ENCODE data around the gene SMR3A.

SMR3A gene

GRCh38 chr4:70392057-70392776 lies 31.7 kb downstream of the SMR3A start:
- Histone ChIP-seq H3K27ac (no peak overlapping the region), H3K9me3 (no peaks in the 10 kb centered on the region), H3K27me3 (no peaks in the 10 kb centered on the region), H3K4me3 (ENCODE audit: low read depth in 1 of 2, low read length in 1 of 2) (no peak overlapping the region), H3K36me3 (no peaks in the 10 kb centered on the region), H3K4me1 (ENCODE audit: control insufficient read depth in 1 of 2, insufficient read depth in 1 of 2, low read depth in 1 of 2, low read length in 1 of 2) (no peaks in the 10 kb centered on the region)
- no peak for TF ChIP-seq CTCF (IDR thresholded peaks at IDR 0.05)

DNA sequence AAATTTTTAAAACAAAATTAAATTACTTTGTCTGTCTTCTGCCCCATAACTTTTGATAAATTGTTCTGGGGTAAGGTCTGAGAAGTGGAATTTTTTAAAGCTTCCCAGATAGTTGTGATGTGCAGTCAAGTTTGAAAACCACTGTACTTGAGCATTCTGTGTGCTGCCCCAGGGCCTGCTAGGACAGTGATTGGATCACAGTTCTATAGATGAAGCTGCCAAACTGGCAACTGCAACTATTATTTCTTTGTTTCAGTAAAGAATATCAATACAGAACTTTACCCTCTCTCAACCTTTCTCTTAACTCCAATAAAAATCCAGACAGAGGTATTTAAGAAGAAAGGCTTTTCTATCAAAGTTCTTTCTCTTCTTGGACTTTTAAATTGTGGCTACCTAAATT lies 37.0 kb downstream of the SMR3A start, which contains the start of gene OPRPN:
Gene OPRPN (plus strand): TSS at position 361 of the 400 bp plus-strand sequence. CDS start 1,346 bp downstream, outside the sequence.
- no peak for TF ChIP-seq CTCF (IDR thresholded peaks at IDR 0.05)
- Histone ChIP-seq H3K36me3 (no peaks in the 10 kb centered on the region), H3K9me3 (no peaks in the 10 kb centered on the region), H3K27me3 (no peaks in the 10 kb centered on the region), H3K4me3 (ENCODE audit: low read depth in 1 of 2, low read length in 1 of 2) (no peak within 1 kb of the TSS), H3K4me1 (ENCODE audit: control insufficient read depth in 1 of 2, insufficient read depth in 1 of 2, low read depth in 1 of 2, low read length in 1 of 2) (no peaks in the 10 kb centered on the region), H3K27ac (no peak within 1 kb of the TSS)

- H3K27me3 ChIP-seq, result no peaks in the 10 kb centered on the region
- no peaks in the 10 kb centered on the region for H3K36me3 ChIP-seq
- no peaks in the 10 kb centered on the region for H3K9me3 ChIP-seq
- no peak overlapping the region for H3K27ac ChIP-seq
- H3K4me1 ChIP-seq (ENCODE audit: control insufficient read depth in 1 of 2, insufficient read depth in 1 of 2, low read depth in 1 of 2, low read length in 1 of 2), result no peaks in the 10 kb centered on the region
- H3K4me3 ChIP-seq (ENCODE audit: low read depth in 1 of 2, low read length in 1 of 2), result no peak overlapping the region
- TF ChIP-seq CTCF (IDR thresholded peaks at IDR 0.05), result no peak
Measured at GRCh38 chr4:70399319-70399718, 38.8 kb downstream of the SMR3A start.

- H3K4me3 ChIP-seq (ENCODE audit: low read depth in 1 of 2, low read length in 1 of 2), result no peak overlapping the region
- H3K27me3 ChIP-seq, result no peaks in the 10 kb centered on the region
- H3K4me1 ChIP-seq (ENCODE audit: control insufficient read depth in 1 of 2, insufficient read depth in 1 of 2, low read depth in 1 of 2, low read length in 1 of 2), result no peaks in the 10 kb centered on the region
- no peak for TF ChIP-seq CTCF (IDR thresholded peaks at IDR 0.05)
- H3K27ac ChIP-seq, result no peak overlapping the region
- no peaks in the 10 kb centered on the region for H3K36me3 ChIP-seq
- no peaks in the 10 kb centered on the region for H3K9me3 ChIP-seq
Measured at GRCh38 chr4:70402762-70403161, 42.2 kb downstream of the SMR3A start.

GRCh38 chr4:70405765-70406164 lies 45.2 kb downstream of the SMR3A start:
- no peaks in the 10 kb centered on the region for H3K36me3 ChIP-seq
- no peak overlapping the region for H3K27ac ChIP-seq
- no peaks in the 10 kb centered on the region for H3K27me3 ChIP-seq
- no peak overlapping the region for H3K4me3 ChIP-seq (ENCODE audit: low read depth in 1 of 2, low read length in 1 of 2)
- H3K9me3 ChIP-seq, result no peaks in the 10 kb centered on the region
- H3K4me1 ChIP-seq (ENCODE audit: control insufficient read depth in 1 of 2, insufficient read depth in 1 of 2, low read depth in 1 of 2, low read length in 1 of 2), result no peaks in the 10 kb centered on the region
- TF ChIP-seq CTCF (IDR thresholded peaks at IDR 0.05), result no peak

Measured in neutrophil (primary cell).